Measurements from ENCODE around the gene RNF227. TPM values are rescaled to one million over a fixed set of nuclear protein-coding genes. Genes with fewer than 3 reads are reported as not detected.

RNF227 gene
- total RNA-seq, 1 donor from 2014 or later = 7.3 TPM

Small RNA genes lying within 50 kb of the gene (small RNA-seq; reads per million reads assigned to genes)
- gene SCARNA21 = 354 reads per million, percentile 97 among the genes with 10 or more reads in this experiment

Other genes starting within 250 kb of the RNF227 start
- gene TP53, start 228.8 kb downstream of the RNF227 start, total RNA-seq = 9.4 TPM
- 9.5 TPM for gene WRAP53, start 227.8 kb downstream of the RNF227 start, total RNA-seq
- 13.7 TPM for gene EFNB3, start 211.1 kb downstream of the RNF227 start, total RNA-seq
- gene DNAH2, start 198.5 kb downstream of the RNF227 start, total RNA-seq = 0.62 TPM
- gene KDM6B, start 82.1 kb downstream of the RNF227 start, total RNA-seq = 16.4 TPM
- 1.2 TPM for gene TMEM88, start 61.2 kb downstream of the RNF227 start, total RNA-seq
- 20.1 TPM for gene NAA38, start 58.7 kb downstream of the RNF227 start, total RNA-seq
- gene CYB5D1, start 58.3 kb downstream of the RNF227 start, total RNA-seq = 14.2 TPM
- gene CHD3, start 27.5 kb downstream of the RNF227 start, total RNA-seq = 337 TPM
- gene KCNAB3, start 13.6 kb upstream of the RNF227 start, total RNA-seq = 2.7 TPM
- 22.3 TPM for gene TRAPPC1, start 15.7 kb upstream of the RNF227 start, total RNA-seq
- gene CNTROB, start 15.9 kb upstream of the RNF227 start, total RNA-seq = 23.4 TPM
- gene GUCY2D, start 86.3 kb upstream of the RNF227 start, total RNA-seq = 0.16 TPM
- 0.16 TPM for gene ALOX15B, start 122.8 kb upstream of the RNF227 start, total RNA-seq
- 1.4 TPM for gene ALOX12B, start 171.4 kb upstream of the RNF227 start, total RNA-seq
- 0.47 TPM for gene ALOXE3, start 202.2 kb upstream of the RNF227 start, total RNA-seq
- 0.31 TPM for gene HES7, start 207.8 kb upstream of the RNF227 start, total RNA-seq
- gene PER1, start 236.1 kb upstream of the RNF227 start, total RNA-seq = 7.8 TPM
- gene VAMP2, start 246.7 kb upstream of the RNF227 start, total RNA-seq = 27.9 TPM

Measured in occipital lobe (tissue), 2 donors.